Keratinocyte (primary cell): ENCODE measurements around the gene TRIP11.

ENCODE experiments used
- EZH2 ChIP-seq: IDR thresholded peaks from one replicate; pipeline ENCODE4 v1.6.1; 2012; ENCODE audit warnings: inconsistent platforms, mild to moderate bottlenecking, low read length, moderate library complexity
- TF ChIP-seq, protein P1 (sequence below), 3 experiments: IDR thresholded peaks in 1 of 3; conservative IDR thresholded peaks in 1 of 3; optimal IDR thresholded peaks in 1 of 3; 2 replicates in 2 of 3; 3 replicates in 1 of 3; pipeline versions ENCODE3 to v1.5.1; 2011; ENCODE audit warnings: low read length in 3 of 3, mild to moderate bottlenecking in 3 of 3, moderate library complexity in 2 of 3, control low read depth in 1 of 3, inconsistent platforms in 1 of 3; ENCODE audit not compliant: insufficient read depth in 2 of 3; ENCODE audit errors: extremely low read depth in 1 of 3

DNA sequence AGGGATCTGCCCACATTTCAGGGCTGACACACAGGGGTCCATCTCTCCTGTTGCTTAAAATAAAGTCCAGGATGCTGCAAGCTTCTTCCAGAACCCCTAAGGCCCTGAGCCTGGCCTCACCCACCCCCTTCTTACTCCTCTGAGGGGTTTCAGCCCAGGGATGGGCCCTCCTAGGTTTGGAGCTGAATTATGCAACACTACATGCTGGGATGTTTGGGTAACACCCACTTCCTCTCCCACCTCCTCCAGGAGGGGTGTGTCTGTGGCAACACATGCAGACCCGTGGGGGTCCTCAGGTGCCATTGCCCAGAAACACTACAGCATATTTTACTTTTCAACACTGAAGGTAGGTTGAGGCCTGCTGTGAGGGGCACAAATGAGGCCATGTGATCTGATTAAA lies 97.7 kb downstream of the TRIP11 start:
- no peak for TF ChIP-seq EZH2
- TF ChIP-seq, protein P1, sequence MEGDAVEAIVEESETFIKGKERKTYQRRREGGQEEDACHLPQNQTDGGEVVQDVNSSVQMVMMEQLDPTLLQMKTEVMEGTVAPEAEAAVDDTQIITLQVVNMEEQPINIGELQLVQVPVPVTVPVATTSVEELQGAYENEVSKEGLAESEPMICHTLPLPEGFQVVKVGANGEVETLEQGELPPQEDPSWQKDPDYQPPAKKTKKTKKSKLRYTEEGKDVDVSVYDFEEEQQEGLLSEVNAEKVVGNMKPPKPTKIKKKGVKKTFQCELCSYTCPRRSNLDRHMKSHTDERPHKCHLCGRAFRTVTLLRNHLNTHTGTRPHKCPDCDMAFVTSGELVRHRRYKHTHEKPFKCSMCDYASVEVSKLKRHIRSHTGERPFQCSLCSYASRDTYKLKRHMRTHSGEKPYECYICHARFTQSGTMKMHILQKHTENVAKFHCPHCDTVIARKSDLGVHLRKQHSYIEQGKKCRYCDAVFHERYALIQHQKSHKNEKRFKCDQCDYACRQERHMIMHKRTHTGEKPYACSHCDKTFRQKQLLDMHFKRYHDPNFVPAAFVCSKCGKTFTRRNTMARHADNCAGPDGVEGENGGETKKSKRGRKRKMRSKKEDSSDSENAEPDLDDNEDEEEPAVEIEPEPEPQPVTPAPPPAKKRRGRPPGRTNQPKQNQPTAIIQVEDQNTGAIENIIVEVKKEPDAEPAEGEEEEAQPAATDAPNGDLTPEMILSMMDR (optimal IDR thresholded peaks at IDR 0.05 in 1 of 3, IDR thresholded peaks at IDR 0.05 in 1 of 3, conservative IDR thresholded peaks at IDR 0.05 in 1 of 3; ENCODE audit: extremely low read depth in 1 of 3, insufficient read depth in 2 of 3, low read length in 3 of 3) = no peak
